ENCODE measurements around the gene CCBE1.
"Not testable (repeated sequence)": the region's sequence is repeated elsewhere in the genome, so short reads cannot be mapped to it uniquely, and the experiment has no call there.

CCBE1 gene

GRCh38 chr18:59681521-59682004, 15.7 kb downstream of the CCBE1 start:
- DNase-seq (ENCODE audit: low read depth) = no peak

GRCh38 chr18:59681051-59681450, 16.2 kb downstream of the CCBE1 start:
- no peak for DNase-seq (ENCODE audit: low read depth)

- DNase-seq (ENCODE audit: low read depth) = no peak
Measured at GRCh38 chr18:59675346-59675745, 21.9 kb downstream of the CCBE1 start.

- DNase-seq (ENCODE audit: low read depth) = no peak
Measured at GRCh38 chr18:59674903-59675270, 22.3 kb downstream of the CCBE1 start.

- no peak for DNase-seq (ENCODE audit: low read depth)
Measured at GRCh38 chr18:59674186-59674902, 22.9 kb downstream of the CCBE1 start.

GRCh38 chr18:59672235-59672711, 24.9 kb downstream of the CCBE1 start:
- DNase-seq (ENCODE audit: low read depth) = no peak

- no peak for DNase-seq (ENCODE audit: low read depth)
Measured at GRCh38 chr18:59671551-59671950, 25.7 kb downstream of the CCBE1 start.

- DNase-seq (ENCODE audit: low read depth) = no peak
Measured at GRCh38 chr18:59669872-59670657, 27.2 kb downstream of the CCBE1 start.

- DNase-seq (ENCODE audit: low read depth) = no peak
Measured at GRCh38 chr18:59667488-59667887, 29.7 kb downstream of the CCBE1 start.

- not testable (repeated sequence) for DNase-seq (ENCODE audit: low read depth)
Measured at GRCh38 chr18:59666007-59666402, 31.2 kb downstream of the CCBE1 start.

GRCh38 chr18:59665057-59666006, 31.9 kb downstream of the CCBE1 start:
- DNase-seq (ENCODE audit: low read depth) = no peak

- DNase-seq (ENCODE audit: low read depth) = no peak
Measured at GRCh38 chr18:59664329-59664728, 32.9 kb downstream of the CCBE1 start.

GRCh38 chr18:59663096-59663495, 34.1 kb downstream of the CCBE1 start:
- DNase-seq (ENCODE audit: low read depth) = no peak

- no peak for DNase-seq (ENCODE audit: low read depth)
Measured at GRCh38 chr18:59661891-59662701, 35.1 kb downstream of the CCBE1 start.

- DNase-seq (ENCODE audit: low read depth) = no peak
Measured at GRCh38 chr18:59660786-59661743, 36.2 kb downstream of the CCBE1 start.

- no peak for DNase-seq (ENCODE audit: low read depth)
Measured at GRCh38 chr18:59660366-59660765, 36.9 kb downstream of the CCBE1 start.

GRCh38 chr18:59659508-59660170, 37.6 kb downstream of the CCBE1 start:
- DNase-seq (ENCODE audit: low read depth) = no peak

- DNase-seq (ENCODE audit: low read depth) = no peak
Measured at GRCh38 chr18:59658941-59659340, 38.3 kb downstream of the CCBE1 start.

- no peak for DNase-seq (ENCODE audit: low read depth)
Measured at GRCh38 chr18:59657012-59657411, 40.2 kb downstream of the CCBE1 start.

All from stimulated activated CD8-positive, alpha-beta memory T cell treated with anti-CD3 and anti-CD28 coated beads, Interleukin-4, amount 100 ng/mL, for 24 hours (primary cell).